HG03442 (cell line): ENCODE data around the gene RNASE9.
"Not testable (repeated sequence)": the region's sequence is repeated elsewhere in the genome, so short reads cannot be mapped to it uniquely, and the experiment has no call there.

Experiments
- ATAC-seq: cut with Tn5 transposase; IDR thresholded peaks from one replicate; pipeline ENCODE4 v1.9.1; 2021; ENCODE audit warnings: mild to moderate bottlenecking, moderate library complexity; ENCODE audit not compliant: unreplicated experiment

The RNASE9 gene

DNA sequence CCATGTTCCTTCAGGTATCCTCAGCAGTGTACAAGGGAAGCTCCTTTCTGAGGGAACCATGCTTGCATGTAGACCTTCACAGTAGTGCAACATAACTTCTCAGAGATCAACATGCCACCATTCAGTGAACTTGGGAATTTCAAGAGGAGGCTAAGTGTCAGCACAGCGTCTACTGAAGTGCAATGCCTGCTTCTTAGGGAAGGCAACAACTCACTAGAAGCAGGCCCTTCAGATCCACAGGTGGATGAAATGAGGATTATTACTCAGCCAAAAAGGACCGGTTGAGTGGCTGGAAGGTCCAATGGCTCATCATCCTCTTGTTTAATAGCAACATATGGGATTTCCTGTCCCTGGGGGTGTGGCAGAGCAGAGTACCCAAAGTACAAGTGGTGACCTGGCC is 36.8 kb downstream of the RNASE9 start:
- no peak for ATAC-seq

DNA sequence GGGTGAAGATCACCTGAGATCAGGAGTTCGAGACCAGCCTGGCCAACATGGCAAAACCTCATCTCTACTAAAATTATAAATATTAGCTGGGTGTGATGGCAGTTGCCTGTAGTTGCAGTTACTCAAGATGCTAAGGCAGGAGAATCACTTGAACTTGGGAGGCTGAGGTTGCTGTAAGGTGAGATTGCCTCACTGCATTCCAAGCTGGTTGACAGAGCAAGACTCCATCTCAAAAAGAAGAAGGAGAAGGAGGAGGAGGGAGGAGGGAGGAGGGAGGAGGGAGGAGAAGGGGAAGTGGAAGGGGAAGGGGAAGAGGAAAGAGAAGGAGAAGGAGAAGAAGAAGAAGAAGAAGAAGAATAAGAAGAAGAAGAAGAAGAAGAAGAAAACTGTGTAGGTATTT is 38.5 kb downstream of the RNASE9 start:
- no peak for ATAC-seq

GRCh38 chr14:20516921-20517320 is 43.9 kb downstream of the RNASE9 start:
- no peak for ATAC-seq

DNA sequence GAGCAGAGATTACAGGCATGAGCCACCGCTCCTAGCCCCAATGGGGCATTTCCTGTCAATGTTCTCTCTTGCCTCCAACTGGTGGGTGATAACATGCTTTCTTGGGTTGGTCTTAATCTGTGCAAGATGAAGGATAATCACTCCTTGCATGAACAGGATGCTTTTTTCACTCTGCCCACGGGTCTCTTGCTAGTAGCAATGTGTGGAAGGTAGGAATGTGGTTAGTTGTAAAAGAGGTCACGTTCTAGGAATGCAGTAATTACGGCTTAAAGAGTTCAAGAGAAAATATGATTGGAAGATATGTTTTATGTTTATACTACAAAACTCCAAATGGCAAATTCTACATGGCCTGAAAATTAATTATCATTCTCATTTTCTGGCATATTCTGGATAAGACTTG is 45.0 kb downstream of the RNASE9 start:
- no peak for ATAC-seq

DNA sequence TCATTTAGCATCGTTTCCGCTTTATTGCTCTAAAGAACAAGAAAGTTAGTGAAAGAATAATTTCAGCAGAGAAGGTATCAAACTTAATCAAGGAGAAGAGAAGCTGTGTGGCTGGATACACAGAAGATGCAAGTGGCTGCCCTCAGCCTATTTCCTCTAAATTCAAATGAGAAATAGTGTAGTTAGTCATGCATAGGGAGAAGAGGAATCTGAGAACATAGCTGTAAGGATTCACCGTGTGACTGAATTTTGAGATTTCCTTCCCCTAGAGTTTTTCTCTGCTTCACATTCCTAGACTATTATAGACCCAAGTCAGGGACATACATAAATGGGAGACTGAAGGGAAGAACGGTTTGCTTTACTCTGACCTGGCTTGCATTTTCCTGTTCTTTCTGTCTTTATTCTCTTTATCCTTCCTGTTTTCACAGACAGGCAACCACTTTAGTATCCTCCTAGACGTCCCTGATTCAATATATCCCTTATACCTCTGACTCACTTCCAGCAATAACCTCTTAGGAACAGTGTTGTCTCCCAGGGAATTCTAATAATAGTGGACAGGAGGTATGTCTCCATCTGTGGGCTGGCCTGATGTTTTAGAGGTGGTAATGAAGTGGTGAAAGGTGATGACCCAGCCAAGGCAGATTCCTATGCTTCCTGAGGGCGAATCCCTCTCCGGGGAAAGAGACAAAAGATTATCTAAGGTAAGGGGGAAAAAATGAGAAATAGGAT is 48.5 kb downstream of the RNASE9 start:
- ATAC-seq, result no peak

DNA sequence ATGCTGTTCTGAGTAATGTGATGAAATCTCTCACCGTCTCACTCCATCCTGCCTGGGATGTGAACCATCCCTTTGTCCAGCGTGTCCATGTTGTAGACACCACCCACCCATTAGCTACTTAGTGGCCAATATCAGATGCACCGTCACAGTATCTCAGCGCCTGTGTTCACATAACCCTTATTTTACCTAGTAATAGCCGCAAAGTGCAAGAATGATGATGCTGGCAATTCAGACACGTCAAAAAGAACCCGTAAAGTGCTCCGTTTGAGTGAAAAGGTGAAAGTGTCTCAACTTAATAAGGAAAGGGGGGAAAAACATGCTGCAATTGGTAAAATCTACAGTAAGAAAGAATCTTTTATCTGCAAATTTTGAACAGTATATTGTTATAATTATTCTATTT is 52.5 kb downstream of the RNASE9 start:
- no peak for ATAC-seq

GRCh38 chr14:20507537-20507936 is 53.3 kb downstream of the RNASE9 start:
- not testable (repeated sequence) for ATAC-seq

DNA sequence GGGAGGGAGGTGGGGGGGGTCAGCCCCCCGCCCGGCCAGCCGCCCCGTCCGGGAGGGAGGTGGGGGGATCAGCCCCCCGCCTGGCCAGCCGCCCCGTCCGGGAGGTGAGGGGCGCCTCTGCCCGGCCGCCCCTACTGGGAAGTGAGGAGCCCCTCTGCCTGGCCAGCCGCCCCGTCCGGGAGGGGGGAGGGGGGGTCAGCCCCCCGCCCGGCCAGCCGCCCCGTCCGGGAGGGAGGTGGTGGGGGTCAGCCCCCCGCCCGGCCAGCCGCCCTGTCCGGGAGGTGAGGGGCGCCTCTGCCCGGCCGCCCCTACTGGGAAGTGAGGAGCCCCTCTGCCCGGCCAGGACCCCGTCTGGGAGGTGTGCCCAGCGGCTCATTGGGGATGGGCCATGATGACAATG is 54.1 kb downstream of the RNASE9 start:
- ATAC-seq, result not testable (repeated sequence)

DNA sequence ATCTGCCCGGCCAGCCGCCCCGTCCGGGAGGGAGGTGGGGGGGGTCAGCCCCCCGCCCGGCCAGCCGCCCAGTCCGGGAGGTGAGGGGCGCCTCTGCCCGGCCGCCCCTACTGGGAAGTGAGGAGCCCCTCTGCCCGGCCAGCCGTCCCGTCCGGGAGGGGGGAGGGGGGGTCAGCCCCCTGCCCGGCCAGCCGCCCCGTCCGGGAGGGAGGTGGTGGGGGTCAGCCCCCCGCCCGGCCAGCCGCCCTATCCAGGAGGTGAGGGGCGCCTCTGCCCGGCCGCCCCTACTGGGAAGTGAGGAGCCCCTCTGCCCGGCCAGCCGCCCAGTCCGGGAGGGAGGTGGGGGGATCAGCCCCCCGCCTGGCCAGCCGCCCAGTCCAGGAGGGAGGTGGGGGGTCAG is 54.6 kb downstream of the RNASE9 start:
- ATAC-seq, result not testable (repeated sequence)
